GM19238 (cell line): Measurements from ENCODE around the gene CHMP3.
"Not testable (repeated sequence)": the region's sequence is repeated elsewhere in the genome, so short reads cannot be mapped to it uniquely, and the experiment has no call there.

Experiments used
- DNase-seq: peaks from one replicate; pipeline ENCODE4 v3.0.0; 2011; ENCODE audit warnings: low spot score; ENCODE audit not compliant: insufficient read length

The CHMP3 gene

DNA sequence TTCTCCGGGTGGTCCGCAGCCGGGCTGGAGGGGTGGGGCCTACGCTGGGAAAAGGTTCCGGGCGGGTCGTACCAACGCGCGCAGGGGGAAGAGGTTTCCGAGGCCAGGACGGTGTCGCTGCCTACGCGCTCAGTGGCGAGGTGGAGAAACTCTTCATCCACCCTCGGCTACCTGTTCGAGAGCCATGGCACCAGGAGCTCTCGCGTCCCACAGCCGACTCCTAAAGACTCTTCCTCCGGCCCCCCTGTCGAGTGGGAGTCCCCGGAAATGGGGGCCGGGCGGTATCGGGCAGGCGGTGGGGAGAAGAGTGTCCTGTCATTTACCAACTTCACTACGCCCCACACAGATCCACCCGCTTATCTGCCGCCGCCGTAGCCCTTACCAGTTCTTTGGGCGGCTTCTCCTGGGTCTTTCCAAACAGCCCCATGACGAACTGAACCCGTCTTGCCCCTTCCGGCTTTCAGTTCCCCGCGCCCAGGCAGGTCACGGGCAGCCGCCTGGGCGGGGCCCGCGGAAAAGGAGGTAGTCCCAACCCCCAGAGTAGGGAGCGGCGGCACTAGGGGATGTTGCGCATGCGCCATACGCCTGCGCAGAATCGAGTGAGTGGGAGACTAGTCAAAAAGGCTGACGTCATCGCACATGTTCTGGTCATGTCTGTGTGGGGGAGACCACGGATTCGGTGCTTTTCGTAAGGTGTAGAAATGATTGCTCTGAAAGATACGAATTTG is at the start of gene CHMP3:
Gene CHMP3 (minus strand): TSS at position 522 of the 728 bp plus-strand sequence. CDS start 95 bp downstream, at position 427.
- DNase-seq: peak; percentile 92

- DNase-seq: no peak
Measured at GRCh38 chr2:86610871-86611270, 47.6 kb upstream of the CHMP3 start.

DNA sequence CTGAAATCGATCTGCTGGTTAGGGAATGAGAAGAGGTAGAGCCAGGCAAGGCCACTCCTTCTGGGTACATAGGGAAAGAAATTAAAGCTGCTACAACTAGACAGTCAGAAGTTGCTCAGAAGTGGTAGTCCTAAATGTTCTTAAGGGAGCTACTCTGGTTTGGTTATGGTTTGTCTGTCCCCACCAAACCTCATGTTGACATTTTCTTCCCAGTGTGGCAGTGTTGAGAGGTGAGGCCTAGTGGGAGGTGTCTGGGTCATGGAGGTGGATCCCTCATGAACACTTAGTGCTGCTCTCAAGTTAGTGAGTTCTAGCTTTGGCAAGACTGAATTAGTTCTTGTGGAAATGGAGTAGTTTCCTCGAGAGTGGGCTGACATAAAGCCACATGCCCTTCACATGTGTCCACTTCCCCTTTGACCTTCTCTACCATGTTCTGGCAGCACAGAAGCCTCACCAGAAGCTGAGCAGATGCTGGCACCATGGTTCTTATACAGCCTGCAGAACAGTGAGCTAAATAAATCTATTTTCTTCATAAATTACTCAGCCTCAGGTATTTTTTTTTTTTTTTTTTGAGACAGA is 45.7 kb upstream of the CHMP3 start:
- no peak for DNase-seq

GRCh38 chr2:86603905-86604304 is 40.7 kb upstream of the CHMP3 start:
- no peak for DNase-seq

DNA sequence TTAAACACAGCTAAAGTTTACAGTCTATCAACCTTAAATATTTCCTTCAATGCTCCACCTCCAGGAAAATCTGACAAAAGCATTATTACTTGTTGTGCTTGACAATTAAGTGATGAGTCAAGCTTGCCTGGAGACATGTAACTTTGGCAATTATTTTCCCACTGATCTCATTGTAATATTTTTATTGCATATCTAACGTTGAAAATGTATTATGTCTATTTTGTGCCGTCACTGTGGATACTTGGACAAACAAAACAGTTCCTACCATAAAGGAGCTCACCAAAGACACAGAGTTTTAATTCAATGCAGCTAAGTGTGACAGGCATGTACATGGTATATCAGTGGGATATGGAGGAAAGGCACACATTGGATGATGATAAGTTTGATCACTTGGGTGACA is 35.7 kb upstream of the CHMP3 start:
- no peak for DNase-seq

- no peak for DNase-seq
Measured at GRCh38 chr2:86596118-86596517, 32.9 kb upstream of the CHMP3 start.

GRCh38 chr2:86593266-86593665 is 30.0 kb upstream of the CHMP3 start:
- DNase-seq: no peak

DNA sequence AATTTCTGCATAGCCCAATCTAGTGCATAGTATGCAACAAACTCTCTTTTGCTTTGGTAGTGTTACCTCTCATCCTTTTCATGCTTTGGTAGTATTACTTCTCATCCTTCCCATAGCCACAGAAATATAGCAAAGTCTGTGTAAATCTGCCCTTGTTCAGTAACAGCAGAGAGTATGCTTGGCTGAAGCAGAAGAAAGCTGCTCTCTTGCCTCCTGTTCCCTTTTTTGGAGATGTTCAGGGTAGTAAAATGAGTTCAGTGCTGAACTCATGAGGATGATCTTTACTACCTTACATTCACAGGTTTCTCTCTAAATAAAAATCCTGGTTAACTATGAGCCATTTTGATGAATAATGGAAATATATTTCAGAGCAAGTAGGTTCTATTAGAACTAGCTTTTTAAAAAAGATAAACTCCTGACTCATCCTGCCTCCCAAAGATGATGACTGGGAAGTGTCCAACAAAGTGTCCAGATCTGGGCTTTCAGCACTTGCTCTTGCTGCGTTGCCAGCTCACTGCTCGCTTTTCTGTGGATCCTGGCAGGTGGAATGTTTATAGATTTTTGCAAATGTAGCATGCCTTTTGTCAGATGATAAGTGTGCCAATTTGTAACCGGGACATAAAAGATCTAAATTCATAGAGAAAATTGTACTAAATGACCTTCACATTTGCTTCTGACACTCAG is 29.4 kb upstream of the CHMP3 start:
- DNase-seq: no peak

- DNase-seq: not testable (repeated sequence)
Measured at GRCh38 chr2:86589701-86590100, 26.5 kb upstream of the CHMP3 start.

GRCh38 chr2:86584151-86584913 is 21.1 kb upstream of the CHMP3 start:
- no peak for DNase-seq

GRCh38 chr2:86580560-86580959 is 17.3 kb upstream of the CHMP3 start:
- DNase-seq: no peak

DNA sequence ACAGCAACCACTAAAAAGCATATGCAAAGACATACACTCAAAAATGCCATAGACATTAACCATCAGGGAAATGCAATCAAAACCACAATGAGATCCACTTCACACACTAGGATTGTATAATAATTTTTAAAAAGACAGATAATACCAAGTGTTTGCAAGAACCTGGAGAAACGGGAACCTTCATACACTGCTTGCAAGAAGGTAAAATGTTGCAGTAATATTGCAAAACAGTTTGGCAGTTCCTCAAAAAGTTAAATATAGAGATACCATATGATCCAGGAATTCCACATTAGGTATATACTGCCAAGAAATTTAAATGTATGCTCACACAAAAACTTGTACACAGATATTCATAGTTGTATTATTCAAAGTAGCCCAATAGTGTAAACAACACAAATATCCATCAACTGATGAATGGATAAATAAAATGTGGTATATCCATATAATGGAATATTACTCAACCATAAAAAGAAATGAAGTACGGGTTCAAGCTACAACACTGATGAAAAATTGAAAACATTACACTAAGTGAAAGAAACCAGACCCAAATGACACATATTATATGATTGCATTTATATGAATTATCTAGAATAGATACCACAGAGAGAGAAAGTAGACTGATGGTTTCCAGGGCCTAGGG is 14.7 kb upstream of the CHMP3 start:
- DNase-seq: no peak

DNA sequence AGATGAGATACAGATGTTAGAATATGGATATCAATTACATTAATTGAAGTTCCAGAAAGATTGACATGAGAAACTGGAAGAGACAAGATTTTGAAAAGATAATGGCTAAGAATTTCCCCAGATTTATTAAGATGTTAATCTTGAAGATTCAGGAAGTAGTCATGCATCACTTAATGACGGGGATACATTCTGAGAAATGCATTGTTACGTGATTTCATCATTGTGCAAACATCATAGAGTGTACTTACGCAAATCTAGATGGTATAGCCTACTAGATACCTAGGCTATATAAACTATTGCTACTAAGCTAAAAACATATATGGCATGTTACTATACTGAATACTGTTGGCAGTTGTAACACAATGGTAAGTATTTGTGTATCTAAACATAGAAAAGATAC is 6.8 kb upstream of the CHMP3 start:
- no peak for DNase-seq

DNA sequence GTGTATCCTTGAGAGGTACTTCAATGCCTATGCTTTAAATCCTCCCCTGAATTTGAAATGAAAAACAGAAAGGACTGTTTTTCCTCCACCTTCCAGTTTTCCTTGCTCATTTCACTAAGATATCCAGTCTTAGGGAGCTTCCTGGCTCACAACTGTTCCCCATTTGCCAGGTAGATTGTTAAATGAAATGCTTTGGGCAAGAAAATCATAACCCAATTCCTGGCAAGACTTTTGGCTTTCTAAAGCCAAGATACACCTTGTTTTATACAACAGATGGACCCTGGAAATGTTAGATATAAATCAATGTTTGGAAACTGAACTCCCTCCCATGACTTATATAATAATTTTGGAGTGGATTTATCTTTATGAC is 3.6 kb upstream of the CHMP3 start:
- DNase-seq: no peak

DNA sequence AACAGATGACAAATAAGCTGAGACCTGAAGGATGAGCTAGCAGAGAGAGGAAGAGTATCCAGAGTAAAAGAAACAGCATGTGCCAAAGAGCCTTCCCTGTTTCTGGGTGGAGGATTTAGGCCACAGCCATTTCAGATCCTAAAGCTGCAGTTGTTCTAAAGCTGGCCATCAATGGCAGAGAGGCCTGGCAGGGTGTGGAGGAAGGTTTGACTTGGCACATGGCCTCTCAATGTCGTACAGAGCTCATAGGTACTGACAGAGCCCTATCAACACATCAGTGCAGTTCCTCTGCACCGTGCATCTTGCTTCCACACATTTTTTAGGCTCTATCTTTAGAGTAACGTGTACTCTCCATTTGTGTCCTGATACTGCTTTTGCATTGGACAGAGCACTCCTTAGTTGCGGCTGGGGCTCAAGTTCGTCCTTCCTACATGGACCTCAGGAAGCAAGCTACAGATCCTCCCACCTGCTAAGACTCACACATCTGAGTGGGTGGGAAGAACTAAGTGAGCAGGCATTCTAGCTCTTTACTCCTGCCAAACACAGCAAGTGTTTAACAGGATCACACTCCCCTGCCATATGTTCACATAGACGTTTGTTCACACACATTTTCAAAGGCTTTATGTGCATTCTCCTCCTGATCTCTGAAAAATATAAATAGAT is 3.0 kb upstream of the CHMP3 start:
- no peak for DNase-seq

GRCh38 chr2:86563650-86564061 is 413 bp upstream of the CHMP3 start:
- no peak for DNase-seq

GRCh38 chr2:86562485-86562921 is 740 bp downstream of the CHMP3 start:
- DNase-seq: no peak

GRCh38 chr2:86557836-86558235 is 5.4 kb downstream of the CHMP3 start:
- DNase-seq: no peak

- DNase-seq: no peak
Measured at GRCh38 chr2:86556508-86556907, 6.7 kb downstream of the CHMP3 start.

GRCh38 chr2:86552889-86553288 is 10.4 kb downstream of the CHMP3 start:
- DNase-seq: no peak
